Spinal cord (tissue), 10 donors: ENCODE measurements around the gene CRYL1. TPM values are rescaled to one million over a fixed set of nuclear protein-coding genes. Genes with fewer than 3 reads are reported as not detected.
"Not testable (repeated sequence)": the region's sequence is repeated elsewhere in the genome, so short reads cannot be mapped to it uniquely, and the experiment has no call there.

ENCODE experiments used
- DNase-seq, 6 donors: peaks; one replicate each; pipeline versions ENCODE4 v3.0.0 to v3.0.0-alpha.2; 2013 to 2015; ENCODE audit warnings: low spot score in 6 of 6, low read depth in 4 of 6
- H3K27ac ChIP-seq: one replicate; pipeline ENCODE4 v1.5.1; 2013; ENCODE audit warnings: low read depth, low read length, control low read depth
- H3K27me3 ChIP-seq: one replicate; pipeline ENCODE4 v1.6.1; 2013; ENCODE audit warnings: low read length; ENCODE audit not compliant: control insufficient read depth, insufficient read depth
- H3K36me3 ChIP-seq: one replicate; pipeline ENCODE4 v1.6.1; 2013; ENCODE audit warnings: low read length; ENCODE audit not compliant: control insufficient read depth, insufficient read depth
- H3K4me1 ChIP-seq: one replicate; pipeline ENCODE4 v1.6.1; 2013; ENCODE audit warnings: low read length; ENCODE audit not compliant: control insufficient read depth, insufficient read depth
- H3K4me3 ChIP-seq: one replicate; pipeline ENCODE4 v1.5.1; 2013; ENCODE audit warnings: low read depth, low read length, control low read depth
- H3K9me3 ChIP-seq: one replicate; pipeline ENCODE4 v1.6.1; 2013; ENCODE audit warnings: low read length; ENCODE audit not compliant: control insufficient read depth, insufficient read depth
- WGBS: methylation state at CpG from one replicate; pipeline ENCODE4 v1.1.5; 2013; ENCODE audit warnings: missing lambda C conversion rate; ENCODE audit not compliant: insufficient coverage; 5-methylcytosine and 5-hydroxymethylcytosine counted together
- polyA plus RNA-seq, 2 donors: library from polyadenylated mRNA; unstranded; fragments of 120-200 nt; gene quantifications; one replicate each; pipeline ENCODE4 v1.2.1, GENCODE V29; 2013; ENCODE audit not compliant: insufficient read length in 2 of 2
- total RNA-seq, 2 donors: library from RNA; depleted of rRNA in 1 of 2; stranded (reverse); fragments of 120-200 nt in 1 of 2; fragments of >200 nt in 1 of 2; gene quantifications; one replicate each; pipeline versions ENCODE4 v1.2.3 to v1.2.4, GENCODE V29; 2013 to 2014
- donor health status: healthy.

Gene CRYL1
- total and polyA plus RNA-seq, 4 donors = 43.9 to 60.0 (median 52.6) TPM

GRCh38 chr13:20442798-20443381, 82.8 kb downstream of the CRYL1 start:
- H3K36me3 ChIP-seq = no peaks in the 10 kb centered on the region
- peaks cover 8% of the 10 kb centered on the region for H3K4me1 ChIP-seq
- H3K4me3 ChIP-seq = no peak overlapping the region
- DNase-seq = no peak
- no CpG with 5 or more reads among the region's 2 CpGs for WGBS
- H3K27ac ChIP-seq = peak overlapping the region; percentile 62
- H3K9me3 ChIP-seq = no peaks in the 10 kb centered on the region
- no peaks in the 10 kb centered on the region for H3K27me3 ChIP-seq

- no peaks in the 10 kb centered on the region for H3K36me3 ChIP-seq
- peak overlapping the region; percentile 62 for H3K27ac ChIP-seq
- H3K4me3 ChIP-seq = no peak overlapping the region
- H3K4me1 ChIP-seq = peaks cover 8% of the 10 kb centered on the region
- no peaks in the 10 kb centered on the region for H3K27me3 ChIP-seq
- no peaks in the 10 kb centered on the region for H3K9me3 ChIP-seq
- no peak for DNase-seq
These were observed 83.3 kb downstream of the CRYL1 start for GRCh38 chr13:20442375-20442774.

DNA sequence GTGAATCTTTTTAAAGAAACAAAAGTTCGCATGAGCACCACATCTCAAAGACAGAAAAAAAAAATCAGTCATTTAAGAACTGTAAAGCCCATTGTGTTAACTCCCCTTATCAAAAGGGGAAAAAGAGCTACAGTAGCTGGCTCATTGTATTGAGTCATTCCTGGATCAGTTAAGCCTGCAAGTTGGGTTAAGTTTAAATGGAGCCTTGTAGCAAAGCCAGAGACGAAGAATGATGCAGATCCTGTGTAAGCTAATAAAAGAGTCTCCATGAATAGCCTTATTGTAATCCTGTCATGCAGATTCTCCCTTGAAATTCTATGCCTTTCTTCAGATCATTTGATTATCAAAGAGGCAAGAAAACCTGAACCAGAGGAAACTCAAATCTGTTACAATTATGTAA, 83.8 kb downstream of the CRYL1 start:
- H3K4me3 ChIP-seq = no peak overlapping the region
- DNase-seq = peak in 2 of 6 donors; percentile 62 to 65
- H3K36me3 ChIP-seq = no peaks in the 10 kb centered on the region
- no CpG with 5 or more reads among the region's 2 CpGs for WGBS
- no peaks in the 10 kb centered on the region for H3K27me3 ChIP-seq
- peak overlapping the region; percentile 62 for H3K27ac ChIP-seq
- H3K9me3 ChIP-seq = no peaks in the 10 kb centered on the region
- peaks cover 9% of the 10 kb centered on the region for H3K4me1 ChIP-seq

GRCh38 chr13:20441056-20441455, 84.6 kb downstream of the CRYL1 start:
- Histone ChIP-seq H3K27ac (peak overlapping the region; percentile 62), H3K36me3 (peaks cover 6% of the 10 kb centered on the region), H3K4me3 (no peak overlapping the region), H3K27me3 (no peaks in the 10 kb centered on the region), H3K9me3 (no peaks in the 10 kb centered on the region), H3K4me1 (peaks cover 17% of the 10 kb centered on the region)
- DNase-seq = peak in 1 of 6 donors; percentile 28
- WGBS = 40% methylated on average over 2 of the region's 5 CpGs

DNA sequence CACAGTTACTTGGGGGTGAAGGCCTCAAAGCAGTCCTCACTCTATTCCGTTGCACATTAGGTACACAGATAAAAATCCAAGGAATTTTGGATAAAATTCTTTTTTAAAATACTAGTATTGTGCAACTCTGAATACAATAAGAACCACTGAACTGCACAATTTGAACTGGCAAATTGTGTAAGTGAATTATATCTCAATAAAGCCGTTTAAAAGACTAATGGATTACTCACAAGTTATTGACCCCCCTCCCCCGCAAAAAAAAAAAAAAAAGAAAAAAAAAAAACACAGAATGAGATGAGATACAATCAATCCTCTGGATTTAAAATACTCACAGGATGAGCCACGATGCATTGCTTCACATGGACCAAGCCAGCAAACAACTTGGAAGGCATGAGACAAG, 86.4 kb downstream of the CRYL1 start:
- 100% methylated on average over 1 of the region's 4 CpGs for WGBS
- no peak overlapping the region for H3K4me3 ChIP-seq
- peaks cover 27% of the 10 kb centered on the region for H3K4me1 ChIP-seq
- H3K36me3 ChIP-seq = peaks cover 11% of the 10 kb centered on the region
- no peak for DNase-seq
- no peaks in the 10 kb centered on the region for H3K27me3 ChIP-seq
- no peaks in the 10 kb centered on the region for H3K9me3 ChIP-seq
- H3K27ac ChIP-seq = no peak overlapping the region

- Histone ChIP-seq H3K36me3 (peaks cover 11% of the 10 kb centered on the region), H3K27ac (no peak overlapping the region), H3K27me3 (no peaks in the 10 kb centered on the region), H3K9me3 (no peaks in the 10 kb centered on the region), H3K4me3 (no peak overlapping the region), H3K4me1 (peaks cover 27% of the 10 kb centered on the region)
- DNase-seq = no peak
- 61% methylated on average over 3 of the region's 6 CpGs for WGBS
These were observed 86.9 kb downstream of the CRYL1 start for GRCh38 chr13:20438801-20439200.

- DNase-seq = no peak
- WGBS = 75% methylated on average over 10 of the region's 10 CpGs
- Histone ChIP-seq H3K36me3 (peaks cover 11% of the 10 kb centered on the region), H3K27me3 (no peaks in the 10 kb centered on the region), H3K4me3 (no peak overlapping the region), H3K27ac (peak overlapping the region; percentile 2), H3K4me1 (peaks cover 24% of the 10 kb centered on the region), H3K9me3 (no peaks in the 10 kb centered on the region)
These were observed 89.2 kb downstream of the CRYL1 start for GRCh38 chr13:20436505-20436904.

DNA sequence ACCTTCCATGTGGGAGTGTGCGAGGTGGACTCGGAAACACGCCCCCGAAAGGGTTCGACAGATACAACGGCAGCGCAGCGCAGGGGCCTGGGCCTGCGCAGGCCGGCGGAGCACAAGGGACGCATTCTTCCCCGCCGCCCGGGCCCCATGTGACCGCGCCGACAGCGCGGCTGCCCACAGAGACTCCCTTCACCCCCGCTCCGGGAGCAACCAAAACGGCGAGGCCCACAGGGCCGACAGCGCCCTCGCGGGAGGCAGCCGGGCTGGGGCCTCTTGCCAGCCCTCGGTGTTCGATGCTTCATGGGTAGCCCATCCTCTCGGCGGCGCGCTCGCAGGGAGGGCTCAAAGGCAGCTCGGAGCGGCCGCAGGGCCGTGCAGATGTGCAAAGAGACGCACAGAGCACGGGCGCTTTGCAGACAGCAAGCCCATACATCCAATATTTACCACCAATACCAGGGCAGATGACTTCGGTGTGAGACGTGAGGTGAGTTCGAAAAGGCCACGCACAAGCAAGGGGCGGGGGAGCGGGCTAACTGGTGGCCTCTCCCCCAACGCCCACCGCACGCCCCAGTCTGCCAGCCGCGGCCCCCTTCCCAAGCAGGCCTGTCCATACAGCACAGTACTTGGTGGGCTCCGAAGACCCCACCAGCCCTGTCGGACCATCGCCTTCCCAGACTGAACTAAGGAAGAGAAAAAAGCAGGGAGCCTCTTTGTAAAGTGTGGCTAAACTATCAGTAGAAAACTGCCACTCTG, 89.9 kb downstream of the CRYL1 start:
- Histone ChIP-seq H3K27ac (peak overlapping the region; percentile 54), H3K27me3 (no peaks in the 10 kb centered on the region), H3K4me3 (no peak overlapping the region), H3K4me1 (peaks cover 20% of the 10 kb centered on the region), H3K36me3 (peaks cover 17% of the 10 kb centered on the region), H3K9me3 (no peaks in the 10 kb centered on the region)
- DNase-seq = peak in 2 of 6 donors; percentile 43 to 60
- 25% methylated on average over 51 of the region's 57 CpGs for WGBS

DNA sequence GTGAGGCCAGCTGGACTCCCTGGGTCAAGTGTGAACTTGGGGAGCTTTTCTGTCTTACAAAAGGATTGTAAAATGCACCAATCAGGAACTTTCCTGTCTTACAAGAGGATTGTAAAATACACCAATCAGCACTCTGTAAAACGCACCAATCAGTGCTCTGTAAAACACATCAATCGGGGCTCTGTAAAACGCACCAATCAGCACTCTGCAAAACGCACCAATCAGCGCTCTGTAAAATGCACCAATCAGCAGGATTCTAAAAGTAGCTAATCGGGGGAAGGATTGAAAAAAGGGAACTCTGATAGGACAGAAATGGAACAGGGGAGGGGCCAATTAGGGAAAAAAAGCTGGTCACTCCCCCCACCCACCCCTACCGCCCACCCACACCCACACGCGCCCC, 91.4 kb downstream of the CRYL1 start:
- not testable (repeated sequence) for H3K27me3 ChIP-seq, H3K9me3 ChIP-seq, DNase-seq, H3K4me3 ChIP-seq, H3K27ac ChIP-seq
- H3K4me1 ChIP-seq = peaks cover 19% of the 10 kb centered on the region
- WGBS = 90% methylated on average over 5 of the region's 9 CpGs
- peaks cover 23% of the 10 kb centered on the region for H3K36me3 ChIP-seq
